SK-N-MC (cell line): ENCODE measurements around the gene PHACTR3.

Source experiments
- DNase-seq: peaks from one replicate; pipeline ENCODE4 v3.0.0-alpha.2; 2011; ENCODE audit warnings: low read depth, low spot score
- H3K27ac ChIP-seq: fragments of 200-600 bp; sonication (generic); 2 replicates; pipeline ENCODE4 v1.5.1; 2016; ENCODE audit warnings: mixed run types
- H3K36me3 ChIP-seq: fragments of 200-600 bp; sonication (generic); 2 replicates; pipeline ENCODE4 v1.6.1; 2017; ENCODE audit warnings: antibody characterized with exemption, low read length, mixed read lengths; ENCODE audit not compliant: insufficient read depth
- H3K4me3 ChIP-seq: fragments of 200-600 bp; sonication (generic); 2 replicates; pipeline ENCODE4 v1.5.1; 2016
- H3K9ac ChIP-seq: fragments of 200-600 bp; sonication (generic); 2 replicates; pipeline ENCODE4 v1.8.0; 2017; ENCODE audit warnings: mixed run types, mixed read lengths; ENCODE audit not compliant: insufficient read length
- H3K9me3 ChIP-seq: fragments of 200-600 bp; sonication (generic); 2 replicates; pipeline ENCODE4 v1.6.1; 2017; ENCODE audit warnings: low read depth, mild to moderate bottlenecking, antibody characterized with exemption, low read length, moderate library complexity, mixed read lengths
- EZH2 ChIP-seq: fragments of 200-600 bp; sonication (generic); IDR thresholded peaks from one replicate; pipeline ENCODE4 v1.6.1; 2017; ENCODE audit warnings: antibody characterized with exemption
- FOXP2 ChIP-seq: optimal IDR thresholded peaks from 2 replicates; pipeline ENCODE3; 2011; ENCODE audit warnings: mild to moderate bottlenecking, moderate library complexity; ENCODE audit not compliant: insufficient read depth; ENCODE audit errors: extremely low read length, control extremely low read depth
- POLR2AphosphoS5 ChIP-seq: IDR thresholded peaks from 2 replicates; pipeline ENCODE4 v1.6.1; 2012; ENCODE audit warnings: mild to moderate bottlenecking, low read depth, low read length, borderline replicate concordance

PHACTR3 gene

DNA sequence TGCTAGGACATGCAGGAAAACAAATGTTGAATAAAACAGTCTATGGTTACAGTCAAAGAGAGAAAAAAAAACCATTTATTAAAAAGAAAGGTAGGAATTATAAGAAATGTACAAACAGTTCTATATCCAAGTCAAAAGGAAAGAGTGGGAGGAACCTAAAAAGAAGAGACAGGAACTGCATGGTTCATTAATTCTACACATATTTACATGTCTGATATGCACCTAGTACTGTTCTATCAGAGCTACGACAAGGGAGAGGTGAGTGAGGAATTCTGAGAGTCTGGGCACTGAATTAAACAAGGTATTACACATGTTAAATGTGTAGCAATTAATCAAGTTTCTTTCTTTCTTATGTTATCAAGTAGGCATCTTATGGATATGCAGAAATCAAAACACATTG, 287.2 kb downstream of the PHACTR3 start:
- no peaks in the 10 kb centered on the region for H3K9me3 ChIP-seq
- H3K27ac ChIP-seq = no peak overlapping the region
- H3K4me3 ChIP-seq = no peak overlapping the region
- no peak for DNase-seq
- TF ChIP-seq FOXP2 = no peak
- TF ChIP-seq POLR2AphosphoS5 = no peak
- no peak for TF ChIP-seq EZH2
- no peak overlapping the region for H3K9ac ChIP-seq
- no peaks in the 10 kb centered on the region for H3K36me3 ChIP-seq

DNA sequence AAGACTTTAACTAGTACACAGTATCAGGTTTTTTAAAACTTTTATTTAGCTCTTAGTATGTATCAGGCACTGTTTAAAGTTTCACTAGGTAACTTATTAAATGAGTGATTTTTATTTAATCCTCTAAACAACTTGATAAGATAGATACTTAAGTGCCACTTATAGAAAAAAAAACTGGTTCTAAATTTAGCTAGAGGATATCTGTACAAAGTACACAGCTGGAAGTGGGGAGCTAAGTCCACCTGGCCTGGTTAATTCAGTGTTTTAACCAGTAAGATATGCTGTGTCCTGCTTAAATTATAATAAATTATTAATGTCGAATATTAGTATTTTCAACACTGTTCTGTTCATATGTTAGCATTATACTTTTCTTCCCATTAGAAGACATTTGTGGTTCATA, 291.6 kb downstream of the PHACTR3 start:
- no peak for DNase-seq

More for the DNA sequence above, 291.6 kb downstream of the PHACTR3 start:
- H3K4me3 ChIP-seq = no peak overlapping the region
- no peaks in the 10 kb centered on the region for H3K9me3 ChIP-seq
- TF ChIP-seq POLR2AphosphoS5 (no peak), FOXP2 (no peak), EZH2 (no peak)
- H3K36me3 ChIP-seq = no peaks in the 10 kb centered on the region
- no peak overlapping the region for H3K27ac ChIP-seq
- H3K9ac ChIP-seq = no peak overlapping the region
